Measurements from ENCODE around the gene ATP6V1G2.
"Not testable (repeated sequence)": the region's sequence is repeated elsewhere in the genome, so short reads cannot be mapped to it uniquely, and the experiment has no call there.

ATP6V1G2 gene

DNA sequence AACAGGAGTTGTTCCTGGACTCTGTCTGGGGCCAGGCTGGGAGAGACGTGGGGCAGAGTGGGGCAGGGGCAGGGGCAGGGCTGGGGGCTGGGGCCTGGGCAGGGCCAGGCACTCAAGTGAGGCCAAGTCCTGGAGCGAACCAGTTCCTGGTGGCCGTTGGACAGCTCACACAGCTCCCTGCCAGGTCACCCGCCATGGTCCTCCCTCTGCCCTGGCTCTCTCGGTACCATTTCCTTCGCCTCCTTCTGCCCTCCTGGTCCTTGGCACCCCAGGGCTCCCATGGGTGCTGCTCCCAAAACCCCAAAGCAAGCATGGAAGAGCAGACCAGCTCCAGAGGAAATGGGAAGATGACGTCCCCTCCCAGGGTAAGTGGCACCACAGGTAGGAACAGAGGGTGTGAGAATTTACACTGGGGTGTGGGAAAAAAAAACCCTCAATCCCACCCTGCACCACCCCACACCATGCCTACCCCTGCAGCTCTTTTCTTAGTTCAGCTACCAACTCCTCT lies 17.5 kb downstream of the ATP6V1G2 start, which contains the start of gene MCCD1:
Gene MCCD1 (plus strand): TSS at position 142 of the 508 bp plus-strand sequence. CDS start 53 bp downstream, at position 195.
- DNase-seq (ENCODE audit: low spot score): no peak

GRCh38 chr6:31528307-31528777 lies 18.1 kb downstream of the ATP6V1G2 start:
- no peak for DNase-seq (ENCODE audit: low spot score)

GRCh38 chr6:31525932-31526591 lies 20.3 kb downstream of the ATP6V1G2 start:
- no peak for DNase-seq (ENCODE audit: low spot score)

DNA sequence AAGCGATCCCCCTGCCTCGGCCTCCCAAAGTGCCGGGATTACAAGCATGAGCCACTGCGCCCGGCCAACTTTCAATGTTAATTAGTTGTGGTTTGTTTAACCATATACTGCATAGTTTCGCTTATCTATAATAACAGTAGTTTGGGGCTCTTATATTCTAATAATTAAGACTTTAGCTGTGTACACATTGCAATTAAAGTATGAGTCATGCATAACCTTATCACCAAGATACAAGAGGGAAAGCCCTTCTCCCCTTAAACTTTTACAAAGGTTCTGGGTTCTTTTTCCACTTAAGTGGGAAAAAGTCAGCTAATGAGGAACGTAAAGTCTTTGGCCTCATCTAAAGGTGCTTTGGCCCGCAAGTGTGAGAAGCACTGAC lies 20.9 kb downstream of the ATP6V1G2 start:
- DNase-seq (ENCODE audit: low spot score): no peak

GRCh38 chr6:31521835-31522234 lies 24.6 kb downstream of the ATP6V1G2 start:
- no peak for DNase-seq (ENCODE audit: low spot score)

DNA sequence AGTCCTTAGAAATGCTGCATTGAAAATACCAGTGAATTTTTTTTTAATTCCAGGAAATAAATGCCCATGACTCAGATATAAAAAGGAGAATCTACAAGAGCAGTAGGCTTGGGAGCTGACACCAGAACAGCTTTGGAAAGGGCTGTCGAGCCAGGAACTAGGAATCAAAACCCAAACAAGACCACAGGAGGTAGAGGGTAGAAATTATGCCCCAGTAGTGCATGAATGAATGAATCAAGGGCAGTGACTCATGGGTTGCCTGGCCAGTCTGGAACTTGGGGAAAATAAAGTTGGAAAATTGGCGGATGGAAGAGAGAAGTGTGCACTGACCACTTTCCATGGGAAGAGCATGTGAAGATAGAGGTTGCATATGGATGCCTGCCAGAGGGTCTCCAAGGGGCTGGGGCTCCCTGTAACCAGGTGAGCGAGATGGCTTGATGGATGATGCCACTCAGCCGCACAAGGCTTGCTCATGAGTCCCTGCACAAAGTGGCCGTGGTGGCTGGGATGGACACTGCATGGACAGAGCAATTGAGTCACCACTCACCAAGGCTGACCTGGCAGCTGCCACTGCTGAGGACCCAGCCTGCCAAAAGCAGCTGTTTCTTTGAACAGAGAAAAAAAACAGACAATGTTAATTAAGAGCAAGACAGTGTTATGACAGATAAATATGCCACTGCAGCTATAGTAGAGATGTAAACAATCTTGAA lies 32.8 kb downstream of the ATP6V1G2 start:
- no peak for DNase-seq (ENCODE audit: low spot score)

DNA sequence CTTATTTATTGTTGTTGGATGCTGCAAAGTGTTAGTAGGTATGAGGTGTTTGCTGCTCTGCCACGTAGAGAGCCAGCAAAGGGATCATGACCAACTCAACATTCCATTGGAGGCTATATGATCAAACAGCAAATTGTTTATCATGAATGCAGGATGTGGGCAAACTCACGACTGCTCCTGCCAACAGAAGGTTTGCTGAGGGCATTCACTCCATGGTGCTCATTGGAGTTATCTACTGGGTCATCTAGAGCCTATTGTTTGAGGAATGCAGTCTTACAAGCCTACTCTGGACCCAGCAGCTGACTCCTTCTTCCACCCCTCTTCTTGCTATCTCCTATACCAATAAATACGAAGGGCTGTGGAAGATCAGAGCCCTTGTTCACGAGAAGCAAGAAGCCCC lies 36.4 kb downstream of the ATP6V1G2 start:
- no peak for DNase-seq (ENCODE audit: low spot score)

DNA sequence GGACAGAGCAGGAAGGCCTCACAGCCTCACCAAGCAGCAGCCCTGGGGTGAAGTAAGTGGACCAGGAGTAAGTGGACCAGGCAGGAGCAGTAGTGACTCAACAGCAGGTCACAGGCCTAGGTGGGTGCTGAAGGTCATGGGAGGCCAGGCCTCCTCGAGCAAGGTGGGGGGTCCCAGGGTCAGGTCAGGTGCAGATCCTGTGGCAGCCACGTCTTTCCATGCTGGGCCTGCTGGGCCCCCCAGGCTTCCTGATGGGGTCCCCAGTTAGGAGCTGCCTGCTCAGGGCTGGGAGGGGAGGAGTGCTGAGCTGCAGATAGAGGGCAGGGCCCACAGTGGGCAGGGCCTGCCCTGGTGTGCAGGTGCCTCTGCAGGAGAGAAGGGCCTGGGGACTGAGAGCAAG lies 37.4 kb downstream of the ATP6V1G2 start:
- DNase-seq (ENCODE audit: low spot score): not testable (repeated sequence)

GRCh38 chr6:31502586-31502985 lies 43.8 kb downstream of the ATP6V1G2 start:
- no peak for DNase-seq (ENCODE audit: low spot score)

- DNase-seq (ENCODE audit: low spot score): not testable (repeated sequence)
Measured at GRCh38 chr6:31499648-31500047, 46.8 kb downstream of the ATP6V1G2 start.

- no peak for DNase-seq (ENCODE audit: low spot score)
Measured at GRCh38 chr6:31498748-31499147, 47.7 kb downstream of the ATP6V1G2 start.

- DNase-seq (ENCODE audit: low spot score): peak; percentile 82
Measured at GRCh38 chr6:31497531-31498476, 48.6 kb downstream of the ATP6V1G2 start, which contains the start of gene MICB. TSS of gene MICB (plus strand) at chr6:31498145. CDS start at chr6:31498194, 49 bp downstream.

DNA sequence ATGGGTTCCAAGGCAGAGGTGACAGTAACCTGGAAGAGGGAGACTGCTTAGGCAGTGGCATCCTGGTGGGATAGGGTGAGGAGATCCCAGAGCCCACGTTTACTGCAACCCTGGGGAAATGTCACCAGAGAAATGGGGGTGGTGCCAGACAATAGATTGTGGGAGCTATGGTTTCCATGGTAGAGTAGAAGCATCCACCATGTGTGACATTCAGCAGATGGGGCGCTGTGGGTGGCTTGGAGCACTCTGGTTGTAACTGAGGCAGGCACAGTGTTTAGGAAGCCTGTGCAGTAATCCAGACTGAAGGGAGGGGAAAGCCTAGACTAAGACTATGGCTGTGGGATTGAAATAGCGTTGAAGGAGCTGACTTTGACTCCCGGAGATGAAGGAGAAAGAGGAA lies 49.6 kb downstream of the ATP6V1G2 start:
- not testable (repeated sequence) for DNase-seq (ENCODE audit: low spot score)

DNA sequence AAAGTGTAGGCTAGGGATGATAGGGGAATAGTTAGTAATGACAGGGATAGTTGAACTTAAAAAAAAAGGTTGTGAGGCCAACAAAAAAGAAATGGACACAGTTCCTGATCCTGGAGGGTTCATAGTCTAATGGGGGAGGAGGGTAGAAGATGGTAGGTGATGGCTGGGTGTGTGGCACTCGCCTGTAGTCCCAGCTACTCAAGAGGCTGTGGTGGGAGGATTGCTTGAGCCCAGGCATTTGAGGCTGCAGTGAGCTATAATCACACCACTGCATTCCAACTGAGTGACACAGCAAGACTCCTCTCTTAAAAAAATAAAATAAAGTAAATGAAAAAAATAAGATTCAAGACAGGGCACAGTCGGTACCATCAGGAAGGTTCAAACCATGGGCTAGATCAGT lies 50.8 kb downstream of the ATP6V1G2 start:
- DNase-seq (ENCODE audit: low spot score): no peak

Measured in germinal center (tissue), 1 donor.